ENCODE results near the gene DNAH6.

DNA sequence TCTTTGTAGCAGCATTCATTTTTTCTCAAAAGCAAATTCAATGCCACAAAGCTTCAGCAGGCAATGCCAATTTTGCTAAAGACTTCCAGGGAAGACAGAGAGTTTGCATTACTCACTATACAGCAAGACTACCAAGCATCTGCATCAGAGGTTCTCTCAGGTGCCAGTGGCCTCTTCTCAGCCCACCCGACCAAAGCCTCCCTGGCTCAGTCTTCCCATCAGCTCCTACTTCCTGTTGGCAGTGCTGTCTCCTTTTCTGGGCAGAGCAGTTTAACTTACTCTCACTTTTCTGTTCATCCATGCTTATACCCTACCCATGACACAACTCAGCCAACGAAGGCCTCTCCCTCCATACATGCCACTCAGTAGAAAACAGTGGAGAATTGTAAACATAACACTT, 207.5 kb downstream of the DNAH6 start:
- TF ChIP-seq EZH2phosphoT487 (IDR thresholded peaks at IDR 0.05; ENCODE audit: insufficient read depth, low read depth) (no peak), EZH2 (IDR thresholded peaks at IDR 0.05; ENCODE audit: insufficient read depth, poor library complexity, severe bottlenecking) (no peak)

All from GM23248 (cell line).